SK-N-SH treated with all-trans-retinoic acid at 6 μM for 48 hours (cell line): ENCODE data around the gene FGF14.
A peak's percentile ranks its signal among the peaks of the same experiment; 100 is the strongest.

ENCODE experiments used
- ATAC-seq: fragments of 200-7000 bp; cut with Tn5 transposase; 3 replicates; pipeline ENCODE4 v1.9.1; 2020; ENCODE audit warnings: mild to moderate bottlenecking, moderate library complexity
- ARNTL ChIP-seq: fragments of 450-650 bp; formaldehyde crosslinking; IDR thresholded peaks from 2 replicates; pipeline ENCODE4 v1.5.0; 2020; ENCODE audit warnings: low read depth, mild to moderate bottlenecking, moderate library complexity, borderline replicate concordance
- BACH2 ChIP-seq: fragments of 250-450 bp; sonication (Bioruptor Pico); IDR thresholded peaks from 2 replicates; pipeline ENCODE4 v1.9.0; 2021; ENCODE audit warnings: mild to moderate bottlenecking, borderline replicate concordance
- CSDC2 ChIP-seq: fragments of 250-450 bp; sonication (Bioruptor Pico); IDR thresholded peaks from 2 replicates; pipeline ENCODE4 v1.5.0; 2020; ENCODE audit warnings: mild to moderate bottlenecking, moderate library complexity
- ESRRG ChIP-seq: fragments of 250-450 bp; sonication (Bioruptor Pico); IDR thresholded peaks from 2 replicates; pipeline ENCODE4 v1.6.1; 2021; ENCODE audit warnings: mild to moderate bottlenecking
- GLIS3 ChIP-seq: fragments of 250-450 bp; sonication (Bioruptor Pico); IDR thresholded peaks from 2 replicates; pipeline ENCODE4 v1.5.0; 2020; ENCODE audit warnings: mild to moderate bottlenecking, moderate library complexity
- ISL1 ChIP-seq: fragments of 250-450 bp; sonication (Bioruptor Pico); IDR thresholded peaks from 2 replicates; pipeline ENCODE4 v2.1.2; 2022; ENCODE audit warnings: mild to moderate bottlenecking, moderate library complexity
- OSR1 ChIP-seq: fragments of 250-450 bp; sonication (Bioruptor Pico); IDR thresholded peaks from 2 replicates; pipeline ENCODE4 v1.8.0; 2022; ENCODE audit warnings: moderate library complexity, mild to moderate bottlenecking, inconsistent platforms
- PPARA ChIP-seq: fragments of 250-450 bp; sonication (Bioruptor Pico); IDR thresholded peaks from 2 replicates; pipeline ENCODE4 v1.5.0; 2020; ENCODE audit warnings: mild to moderate bottlenecking, borderline replicate concordance
- SNAI2 ChIP-seq: fragments of 250-450 bp; sonication (Bioruptor Pico); IDR thresholded peaks from 2 replicates; pipeline ENCODE4 v1.5.0; 2020; ENCODE audit warnings: mild to moderate bottlenecking, moderate library complexity
- TCF4 ChIP-seq: fragments of 250-450 bp; sonication (Bioruptor Pico); IDR thresholded peaks from 2 replicates; pipeline ENCODE4 v1.8.0; 2021; ENCODE audit warnings: mild to moderate bottlenecking, moderate library complexity, borderline replicate concordance
- TOX ChIP-seq: fragments of 250-450 bp; sonication (Bioruptor Pico); IDR thresholded peaks from 2 replicates; pipeline ENCODE4 v1.8.0; 2021; ENCODE audit warnings: mild to moderate bottlenecking, moderate library complexity, borderline replicate concordance
- ZFP3 ChIP-seq: fragments of 250-450 bp; sonication (Bioruptor Pico); IDR thresholded peaks from 2 replicates; pipeline ENCODE4 v1.5.0; 2020; ENCODE audit warnings: mild to moderate bottlenecking, moderate library complexity
- ZFP30 ChIP-seq: fragments of 450-650 bp; formaldehyde crosslinking; IDR thresholded peaks from 2 replicates; pipeline ENCODE4 v1.5.0; 2022; ENCODE audit warnings: mild to moderate bottlenecking, moderate library complexity
- ZNF565 ChIP-seq: fragments of 450-650 bp; formaldehyde crosslinking; conservative IDR thresholded peaks from 2 replicates; pipeline ENCODE4 v1.5.0; 2020; ENCODE audit warnings: low read depth, mild to moderate bottlenecking, moderate library complexity
- ZNF70 ChIP-seq: fragments of 450-650 bp; formaldehyde crosslinking; IDR thresholded peaks from 2 replicates; pipeline ENCODE4 v1.5.0; 2020; ENCODE audit warnings: mild to moderate bottlenecking, moderate library complexity
- ZNF8 ChIP-seq: fragments of 450-650 bp; formaldehyde crosslinking; IDR thresholded peaks from 2 replicates; pipeline ENCODE4 v1.5.0; 2020; ENCODE audit warnings: mild to moderate bottlenecking, moderate library complexity
- TF ChIP-seq, protein P1 (sequence below): fragments of 250-450 bp; sonication (Bioruptor Pico); IDR thresholded peaks from 2 replicates; pipeline ENCODE4 v1.5.0; 2020; ENCODE audit warnings: mild to moderate bottlenecking, moderate library complexity
- TF ChIP-seq, protein P2 (sequence below): fragments of 250-450 bp; sonication (Bioruptor Pico); IDR thresholded peaks from 2 replicates; pipeline ENCODE4 v1.5.1; 2021; ENCODE audit warnings: mild to moderate bottlenecking, moderate library complexity
- TF ChIP-seq, protein P3 (sequence below): fragments of 250-450 bp; sonication (Bioruptor Pico); IDR thresholded peaks from 2 replicates; pipeline ENCODE4 v1.5.1; 2020; ENCODE audit warnings: low read depth, mild to moderate bottlenecking, moderate library complexity
- TF ChIP-seq, protein P4 (sequence below): fragments of 250-450 bp; sonication (Bioruptor Pico); IDR thresholded peaks from 2 replicates; pipeline ENCODE4 v1.8.0; 2021; ENCODE audit warnings: low read depth, mild to moderate bottlenecking, moderate library complexity, borderline replicate concordance
- TF ChIP-seq, protein P5 (sequence below): fragments of 250-450 bp; sonication (Bioruptor Pico); IDR thresholded peaks from 2 replicates; pipeline ENCODE4 v1.8.0; 2020; ENCODE audit warnings: mild to moderate bottlenecking, moderate library complexity, borderline replicate concordance

Gene FGF14

DNA sequence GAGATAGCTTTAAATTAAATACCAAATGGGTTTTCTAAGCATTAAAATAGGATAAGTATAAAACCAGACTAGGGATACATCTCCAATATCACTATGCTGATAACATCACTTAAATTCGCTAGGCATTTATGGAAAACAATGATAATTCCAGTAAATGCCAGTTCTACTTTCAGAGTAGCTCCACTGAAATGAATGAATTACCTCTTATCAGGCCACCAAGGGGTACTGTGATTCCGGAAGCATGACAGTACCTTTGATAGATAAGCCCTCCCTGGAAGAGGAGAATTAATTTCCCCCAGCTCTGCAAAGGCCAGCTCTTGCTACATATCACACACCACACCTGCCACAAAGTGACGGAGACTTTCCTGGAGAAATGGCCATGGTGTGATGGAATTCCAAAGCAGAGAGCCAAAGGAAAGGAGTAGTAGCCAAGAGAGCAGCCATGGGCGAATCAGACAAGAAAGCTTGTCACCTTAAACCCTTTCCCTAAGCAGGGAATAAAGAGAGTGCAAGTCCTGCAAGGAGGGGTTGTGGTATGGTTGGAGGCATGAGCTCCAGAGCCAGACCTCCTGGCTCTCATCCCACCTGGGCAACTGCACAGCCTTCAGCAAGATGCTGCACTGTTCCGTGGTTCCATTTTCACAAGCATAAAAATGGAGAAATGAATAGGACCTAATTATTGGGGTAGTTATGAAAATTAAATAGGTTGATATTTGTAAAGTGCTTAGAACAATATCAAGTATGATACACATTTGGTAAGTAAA lies 423.1 kb downstream of the FGF14 start:
- no peak for TF ChIP-seq ESRRG
- TF ChIP-seq ZFP30 (CRISPR knock-in tag), result 0 out of 2 replicates have a peak, but pooled peaks have one; percentile 15
- TF ChIP-seq ZFP3 (CRISPR knock-in tag), result 0 out of 2 replicates have a peak, but pooled peaks have one; percentile 25
- TF ChIP-seq, protein P1, sequence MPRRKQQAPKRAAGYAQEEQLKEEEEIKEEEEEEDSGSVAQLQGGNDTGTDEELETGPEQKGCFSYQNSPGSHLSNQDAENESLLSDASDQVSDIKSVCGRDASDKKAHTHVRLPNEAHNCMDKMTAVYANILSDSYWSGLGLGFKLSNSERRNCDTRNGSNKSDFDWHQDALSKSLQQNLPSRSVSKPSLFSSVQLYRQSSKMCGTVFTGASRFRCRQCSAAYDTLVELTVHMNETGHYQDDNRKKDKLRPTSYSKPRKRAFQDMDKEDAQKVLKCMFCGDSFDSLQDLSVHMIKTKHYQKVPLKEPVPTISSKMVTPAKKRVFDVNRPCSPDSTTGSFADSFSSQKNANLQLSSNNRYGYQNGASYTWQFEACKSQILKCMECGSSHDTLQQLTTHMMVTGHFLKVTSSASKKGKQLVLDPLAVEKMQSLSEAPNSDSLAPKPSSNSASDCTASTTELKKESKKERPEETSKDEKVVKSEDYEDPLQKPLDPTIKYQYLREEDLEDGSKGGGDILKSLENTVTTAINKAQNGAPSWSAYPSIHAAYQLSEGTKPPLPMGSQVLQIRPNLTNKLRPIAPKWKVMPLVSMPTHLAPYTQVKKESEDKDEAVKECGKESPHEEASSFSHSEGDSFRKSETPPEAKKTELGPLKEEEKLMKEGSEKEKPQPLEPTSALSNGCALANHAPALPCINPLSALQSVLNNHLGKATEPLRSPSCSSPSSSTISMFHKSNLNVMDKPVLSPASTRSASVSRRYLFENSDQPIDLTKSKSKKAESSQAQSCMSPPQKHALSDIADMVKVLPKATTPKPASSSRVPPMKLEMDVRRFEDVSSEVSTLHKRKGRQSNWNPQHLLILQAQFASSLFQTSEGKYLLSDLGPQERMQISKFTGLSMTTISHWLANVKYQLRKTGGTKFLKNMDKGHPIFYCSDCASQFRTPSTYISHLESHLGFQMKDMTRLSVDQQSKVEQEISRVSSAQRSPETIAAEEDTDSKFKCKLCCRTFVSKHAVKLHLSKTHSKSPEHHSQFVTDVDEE, result peak; percentile 78; the same call in 1 of the 2 replicates
- peak; percentile 35; the same call in 1 of the 2 replicates for TF ChIP-seq GLIS3
- TF ChIP-seq TCF4 (CRISPR knock-in tag), result peak; percentile 65; the same call in 1 of the 2 replicates
- TF ChIP-seq ISL1, result peak; percentile 66
- no peak for TF ChIP-seq CSDC2 (CRISPR knock-in tag)
- no peak for TF ChIP-seq OSR1 (CRISPR knock-in tag)
- TF ChIP-seq, protein P2, sequence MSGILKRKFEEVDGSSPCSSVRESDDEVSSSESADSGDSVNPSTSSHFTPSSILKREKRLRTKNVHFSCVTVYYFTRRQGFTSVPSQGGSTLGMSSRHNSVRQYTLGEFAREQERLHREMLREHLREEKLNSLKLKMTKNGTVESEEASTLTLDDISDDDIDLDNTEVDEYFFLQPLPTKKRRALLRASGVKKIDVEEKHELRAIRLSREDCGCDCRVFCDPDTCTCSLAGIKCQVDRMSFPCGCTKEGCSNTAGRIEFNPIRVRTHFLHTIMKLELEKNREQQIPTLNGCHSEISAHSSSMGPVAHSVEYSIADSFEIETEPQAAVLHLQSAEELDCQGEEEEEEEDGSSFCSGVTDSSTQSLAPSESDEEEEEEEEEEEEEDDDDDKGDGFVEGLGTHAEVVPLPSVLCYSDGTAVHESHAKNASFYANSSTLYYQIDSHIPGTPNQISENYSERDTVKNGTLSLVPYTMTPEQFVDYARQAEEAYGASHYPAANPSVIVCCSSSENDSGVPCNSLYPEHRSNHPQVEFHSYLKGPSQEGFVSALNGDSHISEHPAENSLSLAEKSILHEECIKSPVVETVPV, result peak; percentile 74; the same call in 1 of the 2 replicates
- 0 out of 2 replicates have a peak, but pooled peaks have one; percentile 66 for TF ChIP-seq SNAI2 (CRISPR knock-in tag)
- peak; percentile 37; the same call in 1 of the 3 replicates for ATAC-seq

DNA sequence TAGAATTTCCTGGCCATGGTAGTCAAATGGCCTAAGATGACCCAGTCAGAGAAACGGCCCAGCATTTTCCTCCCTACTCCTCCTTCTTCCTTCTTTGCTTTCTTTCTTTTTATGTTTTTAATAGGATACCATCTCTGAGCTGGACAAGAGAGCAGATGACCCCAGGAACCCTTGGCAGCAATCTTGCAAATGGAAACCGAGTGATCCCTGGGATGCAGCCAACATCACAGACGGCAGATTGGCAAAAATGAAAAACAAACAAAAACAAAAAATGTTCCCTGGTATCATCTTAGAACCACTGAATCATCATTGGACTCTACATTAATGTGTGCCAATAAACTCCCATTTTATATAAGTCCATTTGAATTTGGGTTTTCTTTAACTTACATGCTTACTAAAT lies 424.4 kb downstream of the FGF14 start:
- TF ChIP-seq ZNF70 (CRISPR knock-in tag), result no peak
- no peak for TF ChIP-seq GLIS3
- no peak for TF ChIP-seq ZNF565 (CRISPR knock-in tag)
- TF ChIP-seq, protein P3, sequence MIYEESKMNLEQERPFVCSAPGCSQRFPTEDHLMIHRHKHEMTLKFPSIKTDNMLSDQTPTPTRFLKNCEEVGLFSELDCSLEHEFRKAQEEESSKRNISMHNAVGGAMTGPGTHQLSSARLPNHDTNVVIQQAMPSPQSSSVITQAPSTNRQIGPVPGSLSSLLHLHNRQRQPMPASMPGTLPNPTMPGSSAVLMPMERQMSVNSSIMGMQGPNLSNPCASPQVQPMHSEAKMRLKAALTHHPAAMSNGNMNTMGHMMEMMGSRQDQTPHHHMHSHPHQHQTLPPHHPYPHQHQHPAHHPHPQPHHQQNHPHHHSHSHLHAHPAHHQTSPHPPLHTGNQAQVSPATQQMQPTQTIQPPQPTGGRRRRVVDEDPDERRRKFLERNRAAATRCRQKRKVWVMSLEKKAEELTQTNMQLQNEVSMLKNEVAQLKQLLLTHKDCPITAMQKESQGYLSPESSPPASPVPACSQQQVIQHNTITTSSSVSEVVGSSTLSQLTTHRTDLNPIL (CRISPR knock-in tag), result no peak
- ATAC-seq, result peak; percentile 23; the same call in 1 of the 3 replicates

DNA sequence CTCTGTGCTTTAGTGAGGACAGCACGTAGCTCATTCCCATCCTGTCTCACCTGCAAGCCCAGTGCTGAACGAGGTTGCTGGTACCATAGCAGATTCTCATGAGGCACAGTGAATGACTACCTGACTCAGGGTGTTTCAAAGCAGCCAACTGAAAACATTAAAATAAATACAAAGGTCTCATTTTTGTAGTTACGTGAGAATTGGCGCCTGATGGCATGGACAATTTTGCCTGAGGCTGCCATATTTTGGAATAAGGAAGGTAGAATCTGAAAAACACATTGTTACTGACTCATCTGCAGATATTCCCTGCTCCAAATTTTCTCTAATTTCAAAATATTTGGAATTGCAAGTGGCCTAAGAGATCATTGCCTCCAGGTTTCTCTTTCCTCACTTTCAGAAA lies 429.7 kb downstream of the FGF14 start:
- ATAC-seq, result no peak
- no peak for TF ChIP-seq ZFP30 (CRISPR knock-in tag)
- TF ChIP-seq, protein P4, sequence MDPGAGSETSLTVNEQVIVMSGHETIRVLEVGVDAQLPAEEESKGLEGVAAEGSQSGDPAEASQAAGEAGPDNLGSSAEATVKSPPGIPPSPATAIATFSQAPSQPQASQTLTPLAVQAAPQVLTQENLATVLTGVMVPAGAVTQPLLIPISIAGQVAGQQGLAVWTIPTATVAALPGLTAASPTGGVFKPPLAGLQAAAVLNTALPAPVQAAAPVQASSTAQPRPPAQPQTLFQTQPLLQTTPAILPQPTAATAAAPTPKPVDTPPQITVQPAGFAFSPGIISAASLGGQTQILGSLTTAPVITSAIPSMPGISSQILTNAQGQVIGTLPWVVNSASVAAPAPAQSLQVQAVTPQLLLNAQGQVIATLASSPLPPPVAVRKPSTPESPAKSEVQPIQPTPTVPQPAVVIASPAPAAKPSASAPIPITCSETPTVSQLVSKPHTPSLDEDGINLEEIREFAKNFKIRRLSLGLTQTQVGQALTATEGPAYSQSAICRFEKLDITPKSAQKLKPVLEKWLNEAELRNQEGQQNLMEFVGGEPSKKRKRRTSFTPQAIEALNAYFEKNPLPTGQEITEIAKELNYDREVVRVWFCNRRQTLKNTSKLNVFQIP (CRISPR knock-in tag), result no peak
- TF ChIP-seq TCF4 (CRISPR knock-in tag), result no peak
- TF ChIP-seq SNAI2 (CRISPR knock-in tag), result no peak
- no peak for TF ChIP-seq TOX (CRISPR knock-in tag)
- TF ChIP-seq, protein P5, sequence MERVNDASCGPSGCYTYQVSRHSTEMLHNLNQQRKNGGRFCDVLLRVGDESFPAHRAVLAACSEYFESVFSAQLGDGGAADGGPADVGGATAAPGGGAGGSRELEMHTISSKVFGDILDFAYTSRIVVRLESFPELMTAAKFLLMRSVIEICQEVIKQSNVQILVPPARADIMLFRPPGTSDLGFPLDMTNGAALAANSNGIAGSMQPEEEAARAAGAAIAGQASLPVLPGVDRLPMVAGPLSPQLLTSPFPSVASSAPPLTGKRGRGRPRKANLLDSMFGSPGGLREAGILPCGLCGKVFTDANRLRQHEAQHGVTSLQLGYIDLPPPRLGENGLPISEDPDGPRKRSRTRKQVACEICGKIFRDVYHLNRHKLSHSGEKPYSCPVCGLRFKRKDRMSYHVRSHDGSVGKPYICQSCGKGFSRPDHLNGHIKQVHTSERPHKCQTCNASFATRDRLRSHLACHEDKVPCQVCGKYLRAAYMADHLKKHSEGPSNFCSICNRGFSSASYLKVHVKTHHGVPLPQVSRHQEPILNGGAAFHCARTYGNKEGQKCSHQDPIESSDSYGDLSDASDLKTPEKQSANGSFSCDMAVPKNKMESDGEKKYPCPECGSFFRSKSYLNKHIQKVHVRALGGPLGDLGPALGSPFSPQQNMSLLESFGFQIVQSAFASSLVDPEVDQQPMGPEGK (CRISPR knock-in tag), result no peak
- TF ChIP-seq, protein P2, result no peak
- TF ChIP-seq CSDC2 (CRISPR knock-in tag), result no peak
- TF ChIP-seq, protein P1, result no peak
- TF ChIP-seq ZNF8 (CRISPR knock-in tag), result no peak
- TF ChIP-seq ZNF70 (CRISPR knock-in tag), result no peak
- no peak for TF ChIP-seq PPARA
- TF ChIP-seq ARNTL (CRISPR knock-in tag), result no peak
- no peak for TF ChIP-seq ISL1
- no peak for TF ChIP-seq ESRRG
- no peak for TF ChIP-seq BACH2 (CRISPR knock-in tag)
